GM12878 (cell line): Measurements from ENCODE around the gene HEATR1. TPM values are rescaled to one million over a fixed set of nuclear protein-coding genes. Genes with fewer than 3 reads are reported as not detected.

Experiments
- ATF3 ChIP-seq: IDR thresholded peaks from 2 replicates; pipeline ENCODE4 v1.6.1; 2011; ENCODE audit warnings: low read depth, mild to moderate bottlenecking, low read length, moderate library complexity, borderline replicate concordance; ENCODE audit errors: extremely low read depth
- BMI1 ChIP-seq: fragments of 450-650 bp; IDR thresholded peaks from 2 replicates; pipeline ENCODE4 v1.6.1; 2016; ENCODE audit warnings: mild to moderate bottlenecking, moderate library complexity, borderline replicate concordance
- CBFB ChIP-seq: IDR thresholded peaks from 2 replicates; pipeline ENCODE4 v1.6.1; 2016; ENCODE audit warnings: antibody characterized with exemption, low read depth
- CUX1 ChIP-seq: IDR thresholded peaks from 2 replicates; pipeline ENCODE4 v1.6.1; 2012; ENCODE audit warnings: improper control_type of control experiment, low read depth, low read length; ENCODE audit not compliant: insufficient replicate concordance
- ETV6 ChIP-seq, 2 experiments: fragments of 450-650 bp in 1 of 2; IDR thresholded peaks in 1 of 2; conservative IDR thresholded peaks in 1 of 2; 2 replicates each; pipeline ENCODE4 v1.6.1; 2014; ENCODE audit warnings: antibody characterized with exemption in 1 of 2, borderline replicate concordance in 1 of 2, low read depth in 1 of 2, mild to moderate bottlenecking in 1 of 2, moderate library complexity in 1 of 2
- GABPA ChIP-seq: IDR thresholded peaks from 2 replicates; pipeline ENCODE4 v1.6.1; 2014; ENCODE audit warnings: antibody characterized with exemption, low read depth, mild to moderate bottlenecking, inconsistent platforms
- HDAC2 ChIP-seq: fragments of 200-600 bp; sonication (generic); IDR thresholded peaks from 2 replicates; pipeline ENCODE4 v1.6.1; 2017
- IRF3 ChIP-seq: fragments of 450-650 bp; IDR thresholded peaks from 2 replicates; pipeline ENCODE4 v1.6.1; 2014; ENCODE audit warnings: mild to moderate bottlenecking
- NBN ChIP-seq: fragments of 450-650 bp; IDR thresholded peaks from 2 replicates; pipeline ENCODE4 v1.6.1; 2016
- RBBP5 ChIP-seq: fragments of 200-600 bp; sonication (generic); conservative IDR thresholded peaks from 2 replicates; pipeline ENCODE4 v1.6.1; 2016
- RFX5 ChIP-seq: IDR thresholded peaks from 2 replicates; pipeline ENCODE4 v1.6.1; 2011; ENCODE audit warnings: low read depth, low read length, improper control_type of control experiment
- SMAD1 ChIP-seq: fragments of 450-650 bp; IDR thresholded peaks from 2 replicates; pipeline ENCODE4 v1.6.1; 2018; ENCODE audit warnings: mild to moderate bottlenecking, low read depth; ENCODE audit not compliant: partially characterized antibody
- ZNF592 ChIP-seq: fragments of 450-650 bp; IDR thresholded peaks from 2 replicates; pipeline ENCODE4 v1.6.1; 2017; ENCODE audit warnings: mild to moderate bottlenecking, moderate library complexity
- polyA plus RNA-seq, 11 experiments: library from polyadenylated mRNA; depleted of rRNA in 4 of 11; unstranded in 6 of 11; stranded (reverse) in 5 of 11; fragments of >200 nt; fragmentation: Nextera tagmentation in 4 of 11; fragmentation: Illumina TruSeq in 1 of 11; extraction: Ambion mirVana in 4 of 11; extraction: Trizol in 1 of 11; gene quantifications; 1 replicate in 1 of 11; 2 replicates in 10 of 11; pipeline versions ENCODE4 v1.2.1 to v1.2.3, GENCODE V29; 2011 to 2016; ENCODE audit warnings: inconsistent platforms in 2 of 11, missing spikeins in 2 of 11, low read depth in 1 of 11
- total RNA-seq, 4 experiments: library from RNA; depleted of rRNA in 3 of 4; stranded (reverse); fragments of >200 nt in 3 of 4; fragmentation: Illumina TruSeq in 1 of 4; extraction: Trizol in 1 of 4; gene quantifications; 2 replicates each; pipeline versions ENCODE4 v1.2.1 to v1.2.3, GENCODE V29; 2013 to 2021
- TF ChIP-seq, protein P1 (sequence below): fragments of 450-650 bp; formaldehyde crosslinking; IDR thresholded peaks from 2 replicates; pipeline ENCODE4 v1.4.0; 2020; ENCODE audit warnings: mild to moderate bottlenecking, moderate library complexity

Gene HEATR1
- total and polyA plus RNA-seq, 10 of the 15 experiments (the other 5 are each of a cell fraction or from before 2014, with no cell fraction given) = 8.6 to 72.3 (median 41.9) TPM

DNA sequence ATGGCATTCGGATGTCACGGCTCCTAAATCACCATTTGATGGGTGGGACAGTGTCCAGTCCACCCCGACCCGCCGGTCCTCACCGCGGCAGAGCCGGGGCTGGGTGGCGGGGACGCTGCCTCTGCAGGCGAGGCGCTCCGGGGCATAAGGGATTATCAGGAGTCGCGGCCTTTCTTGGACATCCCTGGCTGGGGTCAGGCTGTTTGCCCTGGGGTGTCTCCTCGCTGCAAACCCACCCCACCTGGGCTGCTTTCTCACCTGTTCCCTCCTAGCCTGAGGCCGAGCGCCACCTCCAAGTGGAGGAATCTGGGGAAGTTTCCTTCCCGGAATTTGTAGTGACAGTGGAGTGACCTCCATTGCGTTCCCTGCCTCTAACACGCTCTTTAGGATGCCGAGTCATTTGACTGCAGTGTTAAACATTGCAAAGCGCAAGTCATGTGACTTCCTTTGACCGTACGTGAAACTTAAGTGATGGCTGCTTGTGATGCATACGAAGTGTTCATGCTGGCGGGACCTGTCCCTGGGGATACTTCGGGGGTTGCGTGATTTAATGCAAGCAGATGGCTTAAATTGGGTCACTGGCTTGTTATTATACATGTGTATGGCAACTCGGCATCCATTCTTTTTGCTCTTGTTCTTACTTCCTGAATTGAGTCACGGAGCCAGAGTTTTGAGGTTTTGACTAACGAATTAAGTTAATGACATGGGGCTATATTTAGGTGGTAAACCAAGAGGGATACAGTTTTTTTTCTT lies 80.0 kb downstream of the HEATR1 start (continued):
- TF ChIP-seq ATF3 = peak; percentile 36; the same call in 1 of the 2 replicates
- no peak for TF ChIP-seq CBFB
- no peak for TF ChIP-seq CUX1
- TF ChIP-seq NBN = peak; percentile 38; the same call in 1 of the 2 replicates
- TF ChIP-seq, protein P1, sequence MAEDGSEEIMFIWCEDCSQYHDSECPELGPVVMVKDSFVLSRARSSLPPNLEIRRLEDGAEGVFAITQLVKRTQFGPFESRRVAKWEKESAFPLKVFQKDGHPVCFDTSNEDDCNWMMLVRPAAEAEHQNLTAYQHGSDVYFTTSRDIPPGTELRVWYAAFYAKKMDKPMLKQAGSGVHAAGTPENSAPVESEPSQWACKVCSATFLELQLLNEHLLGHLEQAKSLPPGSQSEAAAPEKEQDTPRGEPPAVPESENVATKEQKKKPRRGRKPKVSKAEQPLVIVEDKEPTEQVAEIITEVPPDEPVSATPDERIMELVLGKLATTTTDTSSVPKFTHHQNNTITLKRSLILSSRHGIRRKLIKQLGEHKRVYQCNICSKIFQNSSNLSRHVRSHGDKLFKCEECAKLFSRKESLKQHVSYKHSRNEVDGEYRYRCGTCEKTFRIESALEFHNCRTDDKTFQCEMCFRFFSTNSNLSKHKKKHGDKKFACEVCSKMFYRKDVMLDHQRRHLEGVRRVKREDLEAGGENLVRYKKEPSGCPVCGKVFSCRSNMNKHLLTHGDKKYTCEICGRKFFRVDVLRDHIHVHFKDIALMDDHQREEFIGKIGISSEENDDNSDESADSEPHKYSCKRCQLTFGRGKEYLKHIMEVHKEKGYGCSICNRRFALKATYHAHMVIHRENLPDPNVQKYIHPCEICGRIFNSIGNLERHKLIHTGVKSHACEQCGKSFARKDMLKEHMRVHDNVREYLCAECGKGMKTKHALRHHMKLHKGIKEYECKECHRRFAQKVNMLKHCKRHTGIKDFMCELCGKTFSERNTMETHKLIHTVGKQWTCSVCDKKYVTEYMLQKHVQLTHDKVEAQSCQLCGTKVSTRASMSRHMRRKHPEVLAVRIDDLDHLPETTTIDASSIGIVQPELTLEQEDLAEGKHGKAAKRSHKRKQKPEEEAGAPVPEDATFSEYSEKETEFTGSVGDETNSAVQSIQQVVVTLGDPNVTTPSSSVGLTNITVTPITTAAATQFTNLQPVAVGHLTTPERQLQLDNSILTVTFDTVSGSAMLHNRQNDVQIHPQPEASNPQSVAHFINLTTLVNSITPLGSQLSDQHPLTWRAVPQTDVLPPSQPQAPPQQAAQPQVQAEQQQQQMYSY (CRISPR knock-in tag) = no peak
- no peak for TF ChIP-seq RBBP5
- TF ChIP-seq SMAD1 = no peak
- no peak for TF ChIP-seq GABPA
- no peak for TF ChIP-seq IRF3
- TF ChIP-seq RFX5 = no peak
- no peak for TF ChIP-seq HDAC2
- no peak for TF ChIP-seq ZNF592
- TF ChIP-seq ETV6 (conservative IDR thresholded peaks at IDR 0.05 in 1 of 2, IDR thresholded peaks at IDR 0.05 in 1 of 2; ENCODE audit: borderline replicate concordance in 1 of 2, low read depth in 1 of 2) = no peak
- no peak for TF ChIP-seq BMI1
